Measurements from ENCODE around the gene CD58. TPM values are rescaled to one million over a fixed set of nuclear protein-coding genes. Genes with fewer than 3 reads are reported as not detected.

The CD58 gene
- polyA plus RNA-seq, 1 donor (not counting 4 experiments of a cell fraction or from before 2014, with no cell fraction given) = 38.6 TPM

DNA sequence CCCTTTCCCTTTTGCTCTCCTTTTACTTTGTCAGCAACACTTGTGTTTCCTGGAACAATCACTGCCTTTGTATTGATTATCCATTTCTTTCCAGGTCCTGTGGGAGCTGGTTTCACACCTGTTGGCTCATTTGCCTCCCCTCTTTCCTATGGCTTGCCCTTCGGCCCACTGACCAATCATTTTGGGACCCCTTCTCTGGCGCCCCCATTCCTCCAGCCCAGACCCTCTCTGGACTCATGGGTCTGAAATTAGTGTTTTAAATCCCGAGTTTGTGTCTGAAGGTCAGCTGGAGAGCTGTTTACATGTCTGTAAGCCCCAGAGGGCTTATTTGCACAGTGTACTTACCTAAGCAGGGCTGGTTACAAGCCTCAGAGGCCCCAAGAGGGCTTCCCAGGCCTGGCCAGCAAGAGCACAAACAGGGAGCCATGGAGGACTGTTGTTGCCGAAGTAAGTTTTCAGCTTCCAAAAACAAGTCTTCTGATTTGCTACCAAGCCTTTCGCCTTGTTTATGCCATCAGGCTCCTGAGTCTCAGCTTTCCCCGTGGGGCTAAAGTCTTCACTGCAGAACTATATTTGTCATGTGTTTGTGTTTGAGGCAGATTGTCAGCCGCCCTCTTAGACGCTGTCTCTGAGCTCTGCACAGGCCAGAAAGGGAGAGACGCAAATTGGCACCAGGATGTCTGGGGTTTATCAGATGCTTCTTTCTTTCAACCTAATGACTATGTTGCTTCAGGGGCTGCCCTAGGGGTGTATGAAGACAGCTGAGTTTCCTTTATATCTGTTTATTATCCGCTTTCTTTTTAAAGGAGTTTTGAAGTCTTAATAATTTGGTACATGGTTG lies 104.8 kb downstream of the CD58 start:
- H3K9me1 ChIP-seq (ENCODE audit: control insufficient read depth, extremely low read depth, insufficient read depth, low read length) = no peaks in the 10 kb centered on the region
- H3K27ac ChIP-seq (ENCODE audit: control insufficient read depth, insufficient read depth, low read length) = no peak overlapping the region
- no peak overlapping the region for H3K4me2 ChIP-seq (ENCODE audit: control insufficient read depth, extremely low read depth, insufficient read depth, low read depth, low read length)
- no peaks in the 10 kb centered on the region for H3K79me2 ChIP-seq (ENCODE audit: control insufficient read depth, insufficient read depth, low read length)
- H3K9me3 ChIP-seq (ENCODE audit: control insufficient read depth, low read depth, low read length) = no peaks in the 10 kb centered on the region
- H3K4me3 ChIP-seq (ENCODE audit: control insufficient read depth in 2 of 3, extremely low read depth in 1 of 3, insufficient read depth in 2 of 3, low read depth in 1 of 3, low read length in 3 of 3) = no peak overlapping the region
- H3K4me1 ChIP-seq (ENCODE audit: control insufficient read depth, extremely low read depth, insufficient read depth, low read length) = no peaks in the 10 kb centered on the region
- DNase-seq (ENCODE audit: low read depth, low spot score) (no peak), FAIRE-seq (no peak)
- no peak for TF ChIP-seq EZH2 (IDR thresholded peaks at IDR 0.05; ENCODE audit: low read length)
- TF ChIP-seq, protein P1, sequence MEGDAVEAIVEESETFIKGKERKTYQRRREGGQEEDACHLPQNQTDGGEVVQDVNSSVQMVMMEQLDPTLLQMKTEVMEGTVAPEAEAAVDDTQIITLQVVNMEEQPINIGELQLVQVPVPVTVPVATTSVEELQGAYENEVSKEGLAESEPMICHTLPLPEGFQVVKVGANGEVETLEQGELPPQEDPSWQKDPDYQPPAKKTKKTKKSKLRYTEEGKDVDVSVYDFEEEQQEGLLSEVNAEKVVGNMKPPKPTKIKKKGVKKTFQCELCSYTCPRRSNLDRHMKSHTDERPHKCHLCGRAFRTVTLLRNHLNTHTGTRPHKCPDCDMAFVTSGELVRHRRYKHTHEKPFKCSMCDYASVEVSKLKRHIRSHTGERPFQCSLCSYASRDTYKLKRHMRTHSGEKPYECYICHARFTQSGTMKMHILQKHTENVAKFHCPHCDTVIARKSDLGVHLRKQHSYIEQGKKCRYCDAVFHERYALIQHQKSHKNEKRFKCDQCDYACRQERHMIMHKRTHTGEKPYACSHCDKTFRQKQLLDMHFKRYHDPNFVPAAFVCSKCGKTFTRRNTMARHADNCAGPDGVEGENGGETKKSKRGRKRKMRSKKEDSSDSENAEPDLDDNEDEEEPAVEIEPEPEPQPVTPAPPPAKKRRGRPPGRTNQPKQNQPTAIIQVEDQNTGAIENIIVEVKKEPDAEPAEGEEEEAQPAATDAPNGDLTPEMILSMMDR (optimal IDR thresholded peaks at IDR 0.05 in 1 of 3, IDR thresholded peaks at IDR 0.05 in 1 of 3, conservative IDR thresholded peaks at IDR 0.05 in 1 of 3; ENCODE audit: extremely low read depth in 1 of 3, insufficient read depth in 2 of 3, low read length in 3 of 3) = no peak
- H3K27me3 ChIP-seq (ENCODE audit: control insufficient read depth, extremely low read depth, insufficient read depth, low read length) = peaks cover 6% of the 10 kb centered on the region
- H2AFZ ChIP-seq (ENCODE audit: control insufficient read depth, low read length) = no peak overlapping the region
- dilution Hi-C loops (cut with MboI; ENCODE audit: extremely low pct_ligation_motif_present, low sequenced_read_pairs) = no loop called here
- no peaks in the 10 kb centered on the region for H4K20me1 ChIP-seq (ENCODE audit: control insufficient read depth, extremely low read depth, insufficient read depth, low read length)
- no peaks in the 10 kb centered on the region for H3K36me3 ChIP-seq (ENCODE audit: control insufficient read depth in 2 of 2, extremely low read depth in 1 of 2, insufficient read depth in 2 of 2, low read length in 2 of 2)
- H3K9ac ChIP-seq (ENCODE audit: control insufficient read depth, extremely low read depth, insufficient read depth, low read length) = no peak overlapping the region

GRCh38 chr1:116465477-116465844 lies 105.4 kb downstream of the CD58 start:
- Histone ChIP-seq H3K27ac (ENCODE audit: control insufficient read depth, insufficient read depth, low read length) (no peak overlapping the region), H3K9ac (ENCODE audit: control insufficient read depth, extremely low read depth, insufficient read depth, low read length) (no peak overlapping the region), H2AFZ (ENCODE audit: control insufficient read depth, low read length) (no peak overlapping the region), H3K4me3 (ENCODE audit: control insufficient read depth in 2 of 3, extremely low read depth in 1 of 3, insufficient read depth in 2 of 3, low read depth in 1 of 3, low read length in 3 of 3) (no peak overlapping the region), H3K27me3 (ENCODE audit: control insufficient read depth, extremely low read depth, insufficient read depth, low read length) (peaks cover 10% of the 10 kb centered on the region), H3K4me1 (ENCODE audit: control insufficient read depth, extremely low read depth, insufficient read depth, low read length) (no peaks in the 10 kb centered on the region), H3K9me1 (ENCODE audit: control insufficient read depth, extremely low read depth, insufficient read depth, low read length) (no peaks in the 10 kb centered on the region), H3K79me2 (ENCODE audit: control insufficient read depth, insufficient read depth, low read length) (no peaks in the 10 kb centered on the region), H3K36me3 (ENCODE audit: control insufficient read depth in 2 of 2, extremely low read depth in 1 of 2, insufficient read depth in 2 of 2, low read length in 2 of 2) (no peaks in the 10 kb centered on the region), H3K4me2 (ENCODE audit: control insufficient read depth, extremely low read depth, insufficient read depth, low read depth, low read length) (no peak overlapping the region), H4K20me1 (ENCODE audit: control insufficient read depth, extremely low read depth, insufficient read depth, low read length) (no peaks in the 10 kb centered on the region), H3K9me3 (ENCODE audit: control insufficient read depth, low read depth, low read length) (no peaks in the 10 kb centered on the region)
- dilution Hi-C loops (cut with MboI; ENCODE audit: extremely low pct_ligation_motif_present, low sequenced_read_pairs) = no loop called here
- FAIRE-seq (no peak), DNase-seq (ENCODE audit: low read depth, low spot score) (no peak)
- no peak for TF ChIP-seq EZH2 (IDR thresholded peaks at IDR 0.05; ENCODE audit: low read length)
- TF ChIP-seq, protein P1 (optimal IDR thresholded peaks at IDR 0.05 in 1 of 3, IDR thresholded peaks at IDR 0.05 in 1 of 3, conservative IDR thresholded peaks at IDR 0.05 in 1 of 3; ENCODE audit: extremely low read depth in 1 of 3, insufficient read depth in 2 of 3, low read length in 3 of 3) = no peak

Small RNA genes lying within 50 kb of the gene (small RNA-seq; reads per million reads assigned to genes)
- gene MIR548AC (ENCODE audit: insufficient read length in 3 of 3, low read depth in 3 of 3, low replicate concordance in 1 of 3) = 0 reads per million in 3 experiments

Other genes with a start within 250 kb of the CD58 start
- gene ATP1A1, start 197.8 kb downstream of the CD58 start, polyA plus RNA-seq = 357 to 412 TPM (median 381 TPM) in 3 replicates
- gene IGSF3, start 96.7 kb upstream of the CD58 start, polyA plus RNA-seq = 47.4 to 83.3 TPM (median 53.4 TPM) in 3 replicates
- not detected in 3 replicates for gene CD2, start 183.4 kb upstream of the CD58 start, polyA plus RNA-seq

All from keratinocyte (primary cell).